HEK293T (cell line): ENCODE measurements around the gene WNK2.

ENCODE experiments used
- CTCF ChIA-PET: fragments of 350-600 bp; formaldehyde crosslinking; extraction: SDS; loops from one replicate; lab custom pipeline; 2021; ENCODE audit warnings: antibody characterized with exemption, inconsistent platforms; lab: Yijun Ruan, JAX
- POLR2A ChIA-PET: fragments of 350-600 bp; formaldehyde crosslinking; extraction: SDS; loops from one replicate; lab custom pipeline; 2020; ENCODE audit warnings: antibody characterized with exemption, inconsistent platforms; lab: Yijun Ruan, JAX
- DNase-seq: peaks from one replicate; pipeline ENCODE4 v3.0.0; 2012; ENCODE audit warnings: mixed read lengths; ENCODE audit errors: extremely low spot score
- ARNT ChIP-seq: fragments of 450-650 bp; IDR thresholded peaks from 2 replicates; pipeline ENCODE4 v1.6.1; 2017; ENCODE audit warnings: mild to moderate bottlenecking
- BHLHE40 ChIP-seq: fragments of 450-650 bp; IDR thresholded peaks from 2 replicates; pipeline ENCODE4 v1.6.1; 2016; ENCODE audit warnings: mild to moderate bottlenecking, moderate library complexity, borderline replicate concordance
- CTBP1 ChIP-seq: fragments of 450-650 bp; IDR thresholded peaks from 2 replicates; pipeline ENCODE4 v1.6.1; 2016; ENCODE audit warnings: borderline replicate concordance
- ELF4 ChIP-seq: fragments of 450-650 bp; IDR thresholded peaks from 2 replicates; pipeline ENCODE4 v1.6.1; 2017; ENCODE audit warnings: antibody characterized with exemption
- FOXA1 ChIP-seq: fragments of 450-650 bp; IDR thresholded peaks from 2 replicates; pipeline ENCODE4 v1.6.1; 2016; ENCODE audit warnings: mild to moderate bottlenecking
- FOXK2 ChIP-seq: fragments of 450-650 bp; IDR thresholded peaks from 2 replicates; pipeline ENCODE4 v1.6.1; 2016; ENCODE audit warnings: mild to moderate bottlenecking
- FOXM1 ChIP-seq: fragments of 450-650 bp; IDR thresholded peaks from 2 replicates; pipeline ENCODE4 v1.6.1; 2017; ENCODE audit warnings: mild to moderate bottlenecking, borderline replicate concordance
- HDGF ChIP-seq: fragments of 450-650 bp; IDR thresholded peaks from 2 replicates; pipeline ENCODE4 v1.6.1; 2017; ENCODE audit warnings: antibody characterized with exemption, borderline replicate concordance
- L3MBTL2 ChIP-seq: fragments of 450-650 bp; conservative IDR thresholded peaks from 2 replicates; pipeline ENCODE4 v1.6.1; 2016; ENCODE audit warnings: mild to moderate bottlenecking
- LEF1 ChIP-seq: fragments of 450-650 bp; IDR thresholded peaks from 2 replicates; pipeline ENCODE4 v1.6.1; 2017; ENCODE audit warnings: mild to moderate bottlenecking, borderline replicate concordance
- NFRKB ChIP-seq: fragments of 450-650 bp; IDR thresholded peaks from 2 replicates; pipeline ENCODE4 v1.6.1; 2016; ENCODE audit warnings: mild to moderate bottlenecking, moderate library complexity
- PKNOX1 ChIP-seq: fragments of 450-650 bp; IDR thresholded peaks from 2 replicates; pipeline ENCODE4 v1.6.1; 2016
- SP1 ChIP-seq: fragments of 450-650 bp; IDR thresholded peaks from 2 replicates; pipeline ENCODE4 v1.6.1; 2017
- SUZ12 ChIP-seq: fragments of 450-650 bp; IDR thresholded peaks from 2 replicates; pipeline ENCODE4 v1.6.1; 2016; ENCODE audit warnings: mild to moderate bottlenecking
- TARDBP ChIP-seq: fragments of 450-650 bp; IDR thresholded peaks from 2 replicates; pipeline ENCODE4 v1.6.1; 2016
- ZNF384 ChIP-seq: fragments of 450-650 bp; IDR thresholded peaks from 2 replicates; pipeline ENCODE4 v1.6.1; 2016

WNK2 gene

GRCh38 chr9:93204470-93205043 lies 20.6 kb downstream of the WNK2 start:
- no peak for TF ChIP-seq BHLHE40
- no peak for TF ChIP-seq FOXM1
- TF ChIP-seq ARNT, result no peak
- TF ChIP-seq LEF1, result no peak
- no peak for TF ChIP-seq TARDBP
- no peak for TF ChIP-seq SUZ12
- no peak for TF ChIP-seq NFRKB
- no peak for TF ChIP-seq PKNOX1
- TF ChIP-seq HDGF, result no peak
- no peak for TF ChIP-seq CTBP1
- TF ChIP-seq ZNF384, result no peak
- TF ChIP-seq FOXK2, result no peak
- no peak for TF ChIP-seq SP1
- TF ChIP-seq ELF4, result no peak
- no peak for TF ChIP-seq L3MBTL2
- ChIA-PET POLR2A (no interaction called here), CTCF (interaction anchor here (0.5 kb wide), 1 partner anchor 51 kb away, joined by 3 read pairs; no protein-coding TSS in a partner anchor)
- DNase-seq, result no peak

- CTCF ChIA-PET, result interaction anchor here (0.5 kb wide), 1 partner anchor 51 kb away, joined by 3 read pairs; no protein-coding TSS in a partner anchor
- no peak for DNase-seq
- POLR2A ChIA-PET, result no interaction called here
- TF ChIP-seq FOXM1 (no peak), CTBP1 (no peak), NFRKB (no peak), ZNF384 (no peak), HDGF (no peak), PKNOX1 (no peak), BHLHE40 (no peak)
These were observed 21.3 kb downstream of the WNK2 start for GRCh38 chr9:93205045-93205768.

- no peak for DNase-seq
- ChIA-PET POLR2A (no interaction called here), CTCF (no interaction called here)
- TF ChIP-seq ELF4 (no peak), PKNOX1 (no peak), BHLHE40 (no peak), CTBP1 (no peak), L3MBTL2 (no peak), FOXK2 (no peak), ARNT (no peak), SP1 (no peak), TARDBP (no peak), FOXM1 (no peak), SUZ12 (no peak), LEF1 (no peak), NFRKB (no peak), ZNF384 (no peak)
These were observed 22.1 kb downstream of the WNK2 start for GRCh38 chr9:93205896-93206575.

GRCh38 chr9:93206576-93207155 lies 22.7 kb downstream of the WNK2 start:
- no peak for DNase-seq
- CTCF ChIA-PET, result no interaction called here
- TF ChIP-seq BHLHE40 (no peak), FOXM1 (no peak), SUZ12 (no peak), NFRKB (no peak), ZNF384 (no peak), ELF4 (no peak), PKNOX1 (no peak), TARDBP (no peak), LEF1 (no peak), FOXA1 (no peak), CTBP1 (no peak), HDGF (no peak), L3MBTL2 (no peak), FOXK2 (no peak), SP1 (no peak), ARNT (no peak)
- POLR2A ChIA-PET, result no interaction called here

- ChIA-PET CTCF (no interaction called here), POLR2A (no interaction called here)
- TF ChIP-seq ZNF384 (no peak), LEF1 (no peak), CTBP1 (no peak), SP1 (no peak), PKNOX1 (no peak), SUZ12 (no peak), NFRKB (no peak), HDGF (no peak), TARDBP (no peak), ELF4 (no peak), FOXM1 (no peak), FOXK2 (no peak), BHLHE40 (no peak), ARNT (no peak)
- DNase-seq, result no peak
These were observed 23.4 kb downstream of the WNK2 start for GRCh38 chr9:93207326-93207814.
